K562 (cell line): ENCODE results near the gene CHMP3. TPM values are rescaled to one million over a fixed set of nuclear protein-coding genes. Genes with fewer than 3 reads are reported as not detected.

ENCODE experiments used
- ATAC-seq: fragments of 200-7000 bp; cut with Tn5 transposase; 3 replicates; pipeline ENCODE4 v1.9.1; 2020; ENCODE audit warnings: moderate library complexity
- BruUV-seq: library from RNA; stranded (reverse); fragments of 400-500 nt; replicated peaks from 2 replicates; lab custom pipeline; 2021; lab: Mats Ljungman, UMichigan
- CTCF ChIA-PET: fragments of 300-600 bp; formaldehyde crosslinking; extraction: SDS; loops from one replicate; lab custom pipeline; 2021; ENCODE audit warnings: low intra/inter-chr PET ratio; lab: Yijun Ruan, JAX
- POLR2A ChIA-PET: fragments of 300-600, 350-650 bp; sonication (Branson Sonifier 250); formaldehyde crosslinking; extraction: SDS; loops from one replicate; lab custom pipeline; 2021; ENCODE audit warnings: antibody characterized with exemption, inconsistent platforms; lab: Yijun Ruan, JAX
- DNase-seq, 4 experiments: peaks; one replicate each; pipeline versions ENCODE4 v3.0.0 to v3.0.0-alpha.2; 2011 to 2018; ENCODE audit warnings: low spot score in 3 of 4, mixed read lengths in 3 of 4; ENCODE audit errors: extremely low read depth in 1 of 4
- FAIRE-seq: peaks from 2 replicates; lab custom pipeline; 2011; peaks lifted over from hg19 to GRCh38; lab: Jason Lieb, UNC
- H2AFZ ChIP-seq: 2 replicates; pipeline ENCODE4 v1.6.0; 2011; ENCODE audit warnings: low read depth, low read length, control low read depth, inconsistent platforms
- H3K27ac ChIP-seq: fragments of 200-600 bp; 3 replicates; pipeline ENCODE4 v1.8.0; 2011; ENCODE audit warnings: low read depth, mild to moderate bottlenecking, control low read depth, inconsistent platforms, low read length, moderate library complexity, mixed read lengths; ENCODE audit errors: extremely low read depth
- H3K27me3 ChIP-seq, 2 experiments: fragments of 300-600 bp in 1 of 2; 2 replicates in 1 of 2; 3 replicates in 1 of 2; pipeline versions ENCODE4 v1.6.0 to v1.8.0; 2011; ENCODE audit warnings: inconsistent platforms in 2 of 2, low read length in 2 of 2, mild to moderate bottlenecking in 1 of 2, mixed read lengths in 1 of 2, moderate library complexity in 1 of 2; ENCODE audit not compliant: control insufficient read depth in 2 of 2, insufficient read depth in 2 of 2
- H3K36me3 ChIP-seq: fragments of 300-600 bp; 3 replicates; pipeline ENCODE4 v1.8.0; 2011; ENCODE audit warnings: mild to moderate bottlenecking, low read length, inconsistent platforms; ENCODE audit not compliant: control insufficient read depth, insufficient read depth
- H3K4me1 ChIP-seq, 2 experiments: fragments of 200-600 bp in 1 of 2; replicated peaks in 1 of 2; 2 replicates in 1 of 2; 3 replicates in 1 of 2; pipeline versions ENCODE4 v1.5.1 to v1.8.0; 2011; ENCODE audit warnings: inconsistent platforms in 2 of 2, low read length in 2 of 2, mild to moderate bottlenecking in 1 of 2, mixed read lengths in 1 of 2, moderate library complexity in 1 of 2; ENCODE audit not compliant: control insufficient read depth in 2 of 2, insufficient read depth in 2 of 2
- H3K4me2 ChIP-seq: 2 replicates; pipeline ENCODE4 v1.6.1; 2011; ENCODE audit warnings: low read length, control low read depth, inconsistent platforms, mixed read lengths; ENCODE audit not compliant: insufficient read depth
- H3K4me3 ChIP-seq: fragments of 200-600 bp; sonication (generic), shearing (Covaris generic); 2 replicates; pipeline ENCODE4 v1.5.1; 2016; ENCODE audit warnings: control low read depth, inconsistent platforms
- H3K79me2 ChIP-seq: fragments of 200-600 bp; 3 replicates; pipeline ENCODE4 v1.8.0; 2011; ENCODE audit warnings: low read length, inconsistent platforms; ENCODE audit not compliant: control insufficient read depth, insufficient read depth
- H3K9ac ChIP-seq, 2 experiments: 2 replicates each; pipeline versions ENCODE4 v1.6.0 to v1.6.1; 2011; ENCODE audit warnings: low read depth in 2 of 2, low read length in 2 of 2, control low read depth in 1 of 2, inconsistent platforms in 1 of 2, mild to moderate bottlenecking in 1 of 2, mixed read lengths in 1 of 2; ENCODE audit not compliant: insufficient read depth in 1 of 2
- H3K9me1 ChIP-seq: one replicate; pipeline ENCODE4 v1.6.0; 2011; ENCODE audit warnings: inconsistent platforms, mild to moderate bottlenecking, low read length, moderate library complexity; ENCODE audit not compliant: control insufficient read depth, insufficient read depth
- H3K9me3 ChIP-seq: replicated peaks from 2 replicates; pipeline ENCODE4 v1.5.1; 2011; ENCODE audit warnings: low read depth, low read length, inconsistent platforms; ENCODE audit not compliant: control insufficient read depth, insufficient read depth
- H4K20me1 ChIP-seq: replicated peaks from 2 replicates; pipeline ENCODE4 v1.6.1; 2011; ENCODE audit warnings: low read length, inconsistent platforms, mixed read lengths; ENCODE audit not compliant: control insufficient read depth, insufficient read depth
- STAG1 ChIP-seq: sonication (generic); formaldehyde crosslinking; IDR thresholded peaks from 2 replicates; pipeline ENCODE4 v1.5.0; 2020; ENCODE audit warnings: missing genetic modification reagents, borderline replicate concordance
- ZNF408 ChIP-seq: fragments of 250-450 bp; sonication (Bioruptor Pico); IDR thresholded peaks from 2 replicates; pipeline ENCODE4 v1.4.0; 2020; ENCODE audit warnings: low read depth, mild to moderate bottlenecking, moderate library complexity
- ZNF41 ChIP-seq: fragments of 250-450 bp; sonication (Bioruptor Pico); conservative IDR thresholded peaks from 2 replicates; pipeline ENCODE4 v1.4.0; 2020; ENCODE audit warnings: mild to moderate bottlenecking
- WGBS: fragments of 100-300 bp; shearing (Covaris generic); methylation state at CpG from one replicate; pipeline ENCODE4 v1.1.6; 2016; ENCODE audit warnings: low coverage, mixed read lengths; ENCODE audit not compliant: insufficient coverage; ENCODE audit errors: missing lambda C conversion rate; 5-methylcytosine and 5-hydroxymethylcytosine counted together
- in situ Hi-C: fragments of 300-500 bp; cut with MboI; formaldehyde crosslinking; loops from 4 replicates; pipeline ENCODE4 v1.15.0; 2018; ENCODE audit warnings: inconsistent platforms, mixed read lengths
- intact Hi-C: fragments of 100-400 bp; cut with micrococcal nuclease; formaldehyde crosslinking; loops from 2 replicates; pipeline ENCODE4 v1.14.2; 2022
- polyA plus RNA-seq, 8 experiments: library from polyadenylated mRNA; depleted of rRNA in 4 of 8; stranded (reverse) in 5 of 8; unstranded in 3 of 8; fragments of >200 nt; fragmentation: Nextera tagmentation in 2 of 8; fragmentation: Illumina TruSeq in 1 of 8; extraction: Ambion mirVana in 2 of 8; extraction: Trizol in 1 of 8; gene quantifications; 2 replicates each; pipeline versions ENCODE4 v1.2.1 to v1.2.3, GENCODE V29; 2011 to 2014; ENCODE audit warnings: inconsistent platforms in 1 of 8, missing spikeins in 1 of 8
- total RNA-seq, 7 experiments: library from RNA; depleted of rRNA in 6 of 7; stranded (reverse); fragments of >200 nt in 6 of 7; fragmentation: Illumina TruSeq in 2 of 7; extraction: Trizol in 2 of 7; gene quantifications; 2 replicates each; pipeline versions ENCODE4 v1.2.1 to v1.2.3, GENCODE V29; 2011 to 2021; ENCODE audit warnings: low replicate concordance in 1 of 7
- TF ChIP-seq, protein P1 (sequence below): sonication (generic); formaldehyde crosslinking; IDR thresholded peaks from 2 replicates; pipeline ENCODE4 v1.8.1; 2023; ENCODE audit warnings: mild to moderate bottlenecking, missing genetic modification reagents

Gene CHMP3
- total and polyA plus RNA-seq, 9 of the 15 experiments (the other 6 are each of a cell fraction or from before 2014, with no cell fraction given), result 20.6 to 52.5 (median 31.7) TPM

DNA sequence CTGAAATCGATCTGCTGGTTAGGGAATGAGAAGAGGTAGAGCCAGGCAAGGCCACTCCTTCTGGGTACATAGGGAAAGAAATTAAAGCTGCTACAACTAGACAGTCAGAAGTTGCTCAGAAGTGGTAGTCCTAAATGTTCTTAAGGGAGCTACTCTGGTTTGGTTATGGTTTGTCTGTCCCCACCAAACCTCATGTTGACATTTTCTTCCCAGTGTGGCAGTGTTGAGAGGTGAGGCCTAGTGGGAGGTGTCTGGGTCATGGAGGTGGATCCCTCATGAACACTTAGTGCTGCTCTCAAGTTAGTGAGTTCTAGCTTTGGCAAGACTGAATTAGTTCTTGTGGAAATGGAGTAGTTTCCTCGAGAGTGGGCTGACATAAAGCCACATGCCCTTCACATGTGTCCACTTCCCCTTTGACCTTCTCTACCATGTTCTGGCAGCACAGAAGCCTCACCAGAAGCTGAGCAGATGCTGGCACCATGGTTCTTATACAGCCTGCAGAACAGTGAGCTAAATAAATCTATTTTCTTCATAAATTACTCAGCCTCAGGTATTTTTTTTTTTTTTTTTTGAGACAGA lies 45.7 kb upstream of the CHMP3 start:
- Histone ChIP-seq H3K4me3 (no peak overlapping the region), H3K4me1 (no peaks in the 10 kb centered on the region), H3K27ac (no peak overlapping the region), H4K20me1 (no peaks in the 10 kb centered on the region; the same call in 1 of the 2 replicates), H2AFZ (no peak overlapping the region), H3K9ac (no peak overlapping the region), H3K9me3 (no peaks in the 10 kb centered on the region), H3K9me1 (no peaks in the 10 kb centered on the region), H3K79me2 (no peaks in the 10 kb centered on the region), H3K27me3 (no peaks in the 10 kb centered on the region), H3K36me3 (peaks cover 14% of the 10 kb centered on the region; the same call in 2 of the 3 replicates), H3K4me2 (no peak overlapping the region)
- WGBS, result 39% methylated on average over 2 of the region's 2 CpGs
- DNase-seq (no peak), FAIRE-seq (no peak), ATAC-seq (no peak)
- CTCF ChIA-PET, result no interaction called here
- in situ Hi-C loops, result no loop called here
- intact Hi-C loops, result no loop called here
- TF ChIP-seq ZNF408 (CRISPR knock-in tag) (no peak), ZNF41 (no peak), STAG1 (CRISPR knock-in tag) (no peak)
- TF ChIP-seq, protein P1, sequence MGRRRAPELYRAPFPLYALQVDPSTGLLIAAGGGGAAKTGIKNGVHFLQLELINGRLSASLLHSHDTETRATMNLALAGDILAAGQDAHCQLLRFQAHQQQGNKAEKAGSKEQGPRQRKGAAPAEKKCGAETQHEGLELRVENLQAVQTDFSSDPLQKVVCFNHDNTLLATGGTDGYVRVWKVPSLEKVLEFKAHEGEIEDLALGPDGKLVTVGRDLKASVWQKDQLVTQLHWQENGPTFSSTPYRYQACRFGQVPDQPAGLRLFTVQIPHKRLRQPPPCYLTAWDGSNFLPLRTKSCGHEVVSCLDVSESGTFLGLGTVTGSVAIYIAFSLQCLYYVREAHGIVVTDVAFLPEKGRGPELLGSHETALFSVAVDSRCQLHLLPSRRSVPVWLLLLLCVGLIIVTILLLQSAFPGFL (CRISPR knock-in tag), result no peak
- POLR2A ChIA-PET, result interaction anchor here (1.0 to 1.3 kb wide), 2 partner anchors 10 to 20 kb away, joined by 4 to 5 read pairs; no protein-coding TSS in a partner anchor
- no TSS peak for BruUV-seq
